Liver (tissue), 9 donors: ENCODE measurements around the gene SEPTIN10. TPM values are rescaled to one million over a fixed set of nuclear protein-coding genes. Genes with fewer than 3 reads are reported as not detected.

ENCODE experiments used
- DNase-seq: peaks from one replicate; pipeline ENCODE4 v3.0.0-alpha.2; 2017; ENCODE audit warnings: low spot score
- H3K27ac ChIP-seq, 2 donors: one replicate each; pipeline ENCODE4 v1.7.0; 2013; ENCODE audit warnings: inconsistent platforms in 2 of 2, low read length in 2 of 2, control low read depth in 1 of 2, low read depth in 1 of 2, mild to moderate bottlenecking in 1 of 2
- H3K27me3 ChIP-seq, 4 donors: one replicate each; pipeline versions ENCODE4 v1.6.1 to v1.7.0; 2013; ENCODE audit warnings: low read length in 3 of 4, inconsistent platforms in 1 of 4, mild to moderate bottlenecking in 1 of 4, moderate library complexity in 1 of 4; ENCODE audit not compliant: control insufficient read depth in 4 of 4, insufficient read depth in 4 of 4
- H3K36me3 ChIP-seq, 4 donors: one replicate each; pipeline versions ENCODE4 v1.6.1 to v1.7.0; 2013; ENCODE audit warnings: low read length in 3 of 4, mild to moderate bottlenecking in 3 of 4, low read depth in 1 of 4, moderate library complexity in 1 of 4; ENCODE audit not compliant: control insufficient read depth in 4 of 4, insufficient read depth in 3 of 4
- H3K4me1 ChIP-seq, 4 donors: one replicate each; pipeline versions ENCODE4 v1.6.1 to v1.7.0; 2013; ENCODE audit warnings: low read length in 3 of 4, mild to moderate bottlenecking in 3 of 4, moderate library complexity in 1 of 4; ENCODE audit not compliant: control insufficient read depth in 4 of 4, insufficient read depth in 4 of 4
- H3K4me3 ChIP-seq, 3 donors: one replicate each; pipeline versions ENCODE4 v1.6.1 to v1.7.0; 2013; ENCODE audit warnings: low read length in 3 of 3, control low read depth in 1 of 3, low read depth in 1 of 3, mild to moderate bottlenecking in 1 of 3
- H3K9ac ChIP-seq, 2 donors: one replicate each; pipeline ENCODE4 v1.7.0; 2013; ENCODE audit warnings: low read length in 2 of 2, mild to moderate bottlenecking in 2 of 2, moderate library complexity in 2 of 2, control low read depth in 1 of 2, low read depth in 1 of 2
- H3K9me3 ChIP-seq, 4 donors: one replicate each; pipeline versions ENCODE4 v1.6.1 to v1.7.0; 2013; ENCODE audit warnings: low read length in 3 of 4; ENCODE audit not compliant: control insufficient read depth in 4 of 4
- ATF3 ChIP-seq: IDR thresholded peaks from 2 replicates; pipeline ENCODE4 v1.6.1; 2016; ENCODE audit warnings: antibody characterized with exemption
- EGR1 ChIP-seq, 2 donors: IDR thresholded peaks; 2 replicates each; pipeline ENCODE4 v1.6.1; 2016 to 2018; ENCODE audit warnings: antibody characterized with exemption in 2 of 2, low read depth in 2 of 2
- FOXA1 ChIP-seq: IDR thresholded peaks from 2 replicates; pipeline ENCODE4 v1.6.1; 2016; ENCODE audit warnings: antibody characterized with exemption
- FOXA2 ChIP-seq: IDR thresholded peaks from 2 replicates; pipeline ENCODE4 v1.6.1; 2016; ENCODE audit warnings: antibody characterized with exemption
- GABPA ChIP-seq, 2 donors: IDR thresholded peaks in 1 of 2; conservative IDR thresholded peaks in 1 of 2; 2 replicates each; pipeline ENCODE4 v1.6.1; 2016; ENCODE audit warnings: antibody characterized with exemption in 2 of 2, mild to moderate bottlenecking in 1 of 2, moderate library complexity in 1 of 2
- HNF4A ChIP-seq, 2 donors: conservative IDR thresholded peaks; 2 replicates each; pipeline ENCODE4 v1.6.1; 2016; ENCODE audit warnings: antibody characterized with exemption in 2 of 2, mild to moderate bottlenecking in 2 of 2
- HNF4G ChIP-seq: IDR thresholded peaks from 2 replicates; pipeline ENCODE4 v1.6.1; 2016; ENCODE audit warnings: antibody characterized with exemption
- JUND ChIP-seq, 2 donors: IDR thresholded peaks; 2 replicates each; pipeline ENCODE4 v1.6.1; 2016; ENCODE audit warnings: antibody characterized with exemption in 2 of 2
- MAX ChIP-seq: IDR thresholded peaks from 2 replicates; pipeline ENCODE4 v1.6.1; 2016; ENCODE audit warnings: antibody characterized with exemption
- NR2F2 ChIP-seq: IDR thresholded peaks from 2 replicates; pipeline ENCODE4 v1.6.1; 2016; ENCODE audit warnings: antibody characterized with exemption
- RAD21 ChIP-seq, 2 donors: IDR thresholded peaks; 2 replicates each; pipeline ENCODE4 v1.6.1; 2016; ENCODE audit warnings: antibody characterized with exemption in 2 of 2, mild to moderate bottlenecking in 2 of 2
- RXRA ChIP-seq, 2 donors: IDR thresholded peaks; 2 replicates each; pipeline ENCODE4 v1.6.1; 2017 to 2018; ENCODE audit warnings: antibody characterized with exemption in 2 of 2, mild to moderate bottlenecking in 1 of 2
- SP1 ChIP-seq: IDR thresholded peaks from 2 replicates; pipeline ENCODE4 v1.6.1; 2018; ENCODE audit warnings: antibody characterized with exemption, mild to moderate bottlenecking
- TAF1 ChIP-seq: conservative IDR thresholded peaks from 2 replicates; pipeline ENCODE4 v1.6.1; 2016; ENCODE audit warnings: antibody characterized with exemption, mild to moderate bottlenecking
- YY1 ChIP-seq: IDR thresholded peaks from 2 replicates; pipeline ENCODE4 v1.6.1; 2016; ENCODE audit warnings: antibody characterized with exemption, mild to moderate bottlenecking
- ZBTB33 ChIP-seq: IDR thresholded peaks from 2 replicates; pipeline ENCODE4 v1.6.1; 2016; ENCODE audit warnings: antibody characterized with exemption
- WGBS: extraction: QIAGEN DNeasy Blood & Tissue Kit; methylation state at CpG from one replicate; pipeline ENCODE4 v1.1.7; 2013; 5-methylcytosine and 5-hydroxymethylcytosine counted together
- polyA plus RNA-seq, 2 donors: library from polyadenylated mRNA; stranded (reverse) in 1 of 2; unstranded in 1 of 2; fragments of 200-250 nt in 1 of 2; fragments of >200 nt in 1 of 2; fragmentation: Nextera tagmentation in 1 of 2; extraction: Ambion mirVana in 1 of 2; gene quantifications; one replicate each; pipeline versions ENCODE4 v1.2.1 to v1.2.3, GENCODE V29; 2013 to 2015
- total RNA-seq, 2 donors: library from RNA; depleted of rRNA; stranded (reverse); fragments of >200 nt; gene quantifications; one replicate each; pipeline ENCODE4 v1.2.3, GENCODE V29; 2014
- TF ChIP-seq, protein P1 (sequence below): IDR thresholded peaks from 2 replicates; pipeline ENCODE4 v1.6.1; 2016; ENCODE audit warnings: antibody characterized with exemption, mild to moderate bottlenecking
- TF ChIP-seq, protein P2 (sequence below): fragments of 150-350 bp; IDR thresholded peaks from 2 replicates; pipeline ENCODE4 v1.5.1; 2017; ENCODE audit warnings: improper control_type of control experiment, low read depth, low read length; ENCODE audit not compliant: missing input control
- donor health status: healthy.
- donor health status: healthy.
- donor health status: healthy.
- donor health status: healthy.
- donor health status: healthy.

SEPTIN10 gene
- total and polyA plus RNA-seq, 4 donors: 19.6 to 35.9 (median 20.1) TPM

DNA sequence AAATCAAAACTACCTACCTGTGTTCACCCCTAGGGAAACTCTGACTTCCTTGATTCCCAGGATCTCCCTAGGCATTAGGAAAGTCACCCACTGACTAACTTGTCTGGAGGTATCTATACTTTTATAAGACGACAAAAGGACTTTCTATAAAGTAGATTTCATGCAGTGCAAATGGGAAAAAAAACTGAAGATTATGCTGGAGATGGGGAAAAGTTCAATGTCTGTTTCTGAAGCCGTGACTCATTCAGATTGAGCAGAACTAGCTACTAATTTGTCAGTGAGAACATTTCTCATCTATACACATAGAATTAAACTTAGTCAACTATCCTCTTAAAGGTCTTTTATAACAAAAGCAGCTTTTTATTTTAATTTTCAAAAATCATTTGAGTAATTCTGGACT is 6.0 kb downstream of the SEPTIN10 start:
- Histone ChIP-seq H3K36me3 (no peaks in the 10 kb centered on the region), H3K4me3 (no peak overlapping the region), H3K4me1 (peaks cover 1 to 16% (median 8%) of the 10 kb centered on the region in 4 donors), H3K27me3 (no peaks in the 10 kb centered on the region), H3K9ac (no peak overlapping the region), H3K9me3 (no peaks in the 10 kb centered on the region), H3K27ac (no peak overlapping the region)
- no peak for DNase-seq
- WGBS: 91% methylated on average over 2 of the region's 2 CpGs
- TF ChIP-seq GABPA (IDR thresholded peaks at IDR 0.05 in 1 of 2, conservative IDR thresholded peaks at IDR 0.05 in 1 of 2): no peak
- no peak for TF ChIP-seq MAX
- TF ChIP-seq HNF4A (conservative IDR thresholded peaks at IDR 0.05): no peak
- TF ChIP-seq, protein P1, sequence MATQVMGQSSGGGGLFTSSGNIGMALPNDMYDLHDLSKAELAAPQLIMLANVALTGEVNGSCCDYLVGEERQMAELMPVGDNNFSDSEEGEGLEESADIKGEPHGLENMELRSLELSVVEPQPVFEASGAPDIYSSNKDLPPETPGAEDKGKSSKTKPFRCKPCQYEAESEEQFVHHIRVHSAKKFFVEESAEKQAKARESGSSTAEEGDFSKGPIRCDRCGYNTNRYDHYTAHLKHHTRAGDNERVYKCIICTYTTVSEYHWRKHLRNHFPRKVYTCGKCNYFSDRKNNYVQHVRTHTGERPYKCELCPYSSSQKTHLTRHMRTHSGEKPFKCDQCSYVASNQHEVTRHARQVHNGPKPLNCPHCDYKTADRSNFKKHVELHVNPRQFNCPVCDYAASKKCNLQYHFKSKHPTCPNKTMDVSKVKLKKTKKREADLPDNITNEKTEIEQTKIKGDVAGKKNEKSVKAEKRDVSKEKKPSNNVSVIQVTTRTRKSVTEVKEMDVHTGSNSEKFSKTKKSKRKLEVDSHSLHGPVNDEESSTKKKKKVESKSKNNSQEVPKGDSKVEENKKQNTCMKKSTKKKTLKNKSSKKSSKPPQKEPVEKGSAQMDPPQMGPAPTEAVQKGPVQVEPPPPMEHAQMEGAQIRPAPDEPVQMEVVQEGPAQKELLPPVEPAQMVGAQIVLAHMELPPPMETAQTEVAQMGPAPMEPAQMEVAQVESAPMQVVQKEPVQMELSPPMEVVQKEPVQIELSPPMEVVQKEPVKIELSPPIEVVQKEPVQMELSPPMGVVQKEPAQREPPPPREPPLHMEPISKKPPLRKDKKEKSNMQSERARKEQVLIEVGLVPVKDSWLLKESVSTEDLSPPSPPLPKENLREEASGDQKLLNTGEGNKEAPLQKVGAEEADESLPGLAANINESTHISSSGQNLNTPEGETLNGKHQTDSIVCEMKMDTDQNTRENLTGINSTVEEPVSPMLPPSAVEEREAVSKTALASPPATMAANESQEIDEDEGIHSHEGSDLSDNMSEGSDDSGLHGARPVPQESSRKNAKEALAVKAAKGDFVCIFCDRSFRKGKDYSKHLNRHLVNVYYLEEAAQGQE: no peak
- no peak for TF ChIP-seq FOXA1
- TF ChIP-seq ATF3: no peak
- no peak for TF ChIP-seq EGR1 (IDR thresholded peaks at IDR 0.05; ENCODE audit: low read depth in 2 of 2)
- no peak for TF ChIP-seq JUND (IDR thresholded peaks at IDR 0.05)
- TF ChIP-seq SP1: no peak
- TF ChIP-seq NR2F2: no peak
- no peak for TF ChIP-seq ZBTB33
- TF ChIP-seq, protein P2, sequence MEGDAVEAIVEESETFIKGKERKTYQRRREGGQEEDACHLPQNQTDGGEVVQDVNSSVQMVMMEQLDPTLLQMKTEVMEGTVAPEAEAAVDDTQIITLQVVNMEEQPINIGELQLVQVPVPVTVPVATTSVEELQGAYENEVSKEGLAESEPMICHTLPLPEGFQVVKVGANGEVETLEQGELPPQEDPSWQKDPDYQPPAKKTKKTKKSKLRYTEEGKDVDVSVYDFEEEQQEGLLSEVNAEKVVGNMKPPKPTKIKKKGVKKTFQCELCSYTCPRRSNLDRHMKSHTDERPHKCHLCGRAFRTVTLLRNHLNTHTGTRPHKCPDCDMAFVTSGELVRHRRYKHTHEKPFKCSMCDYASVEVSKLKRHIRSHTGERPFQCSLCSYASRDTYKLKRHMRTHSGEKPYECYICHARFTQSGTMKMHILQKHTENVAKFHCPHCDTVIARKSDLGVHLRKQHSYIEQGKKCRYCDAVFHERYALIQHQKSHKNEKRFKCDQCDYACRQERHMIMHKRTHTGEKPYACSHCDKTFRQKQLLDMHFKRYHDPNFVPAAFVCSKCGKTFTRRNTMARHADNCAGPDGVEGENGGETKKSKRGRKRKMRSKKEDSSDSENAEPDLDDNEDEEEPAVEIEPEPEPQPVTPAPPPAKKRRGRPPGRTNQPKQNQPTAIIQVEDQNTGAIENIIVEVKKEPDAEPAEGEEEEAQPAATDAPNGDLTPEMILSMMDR: no peak
- TF ChIP-seq FOXA2: no peak
- no peak for TF ChIP-seq RAD21 (IDR thresholded peaks at IDR 0.05)
- no peak for TF ChIP-seq RXRA (IDR thresholded peaks at IDR 0.05)
- no peak for TF ChIP-seq HNF4G
- TF ChIP-seq YY1: no peak

DNA sequence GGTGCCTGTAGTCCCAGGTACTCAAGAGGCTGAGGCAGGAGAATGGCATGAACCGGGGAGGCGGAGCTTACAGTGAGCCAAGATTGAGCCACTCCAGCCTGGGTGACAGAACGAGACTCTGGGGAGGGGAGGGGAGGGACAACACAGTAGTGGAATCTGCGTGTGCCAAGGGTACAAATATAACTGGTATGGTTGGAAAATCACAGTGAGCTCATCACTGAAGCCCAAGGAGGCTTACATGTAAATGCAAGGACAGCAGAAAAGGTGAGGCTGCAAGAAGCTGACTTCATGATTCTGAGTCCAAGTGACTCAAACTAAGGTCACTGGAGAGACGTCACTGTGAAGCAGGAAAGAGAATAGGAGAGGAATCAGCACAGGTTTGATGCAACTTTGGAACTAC is 9.2 kb downstream of the SEPTIN10 start:
- Histone ChIP-seq H3K4me3 (no peak overlapping the region), H3K9ac (no peak overlapping the region), H3K27ac (no peak overlapping the region), H3K9me3 (no peaks in the 10 kb centered on the region), H3K36me3 (no peaks in the 10 kb centered on the region), H3K4me1 (peaks cover 0 to 8% (median 3%) of the 10 kb centered on the region in 4 donors), H3K27me3 (no peaks in the 10 kb centered on the region)
- 72% methylated on average over 5 of the region's 5 CpGs for WGBS
- DNase-seq: no peak
- TF ChIP-seq YY1 (no peak), HNF4G (no peak), RXRA (IDR thresholded peaks at IDR 0.05) (no peak), SP1 (no peak), TAF1 (no peak), MAX (no peak), FOXA2 (no peak), JUND (IDR thresholded peaks at IDR 0.05) (no peak), FOXA1 (no peak), NR2F2 (no peak)
- TF ChIP-seq, protein P2: no peak
- TF ChIP-seq, protein P1: no peak
